C4-2B (cell line): ENCODE results near the gene RHEBL1.

Experiments
- CTCF ChIP-seq: fragments of 450-650 bp; conservative IDR thresholded peaks from 2 replicates; pipeline ENCODE4 v1.5.1; 2017; ENCODE audit warnings: mild to moderate bottlenecking
- ZFX ChIP-seq: fragments of 450-650 bp; IDR thresholded peaks from 2 replicates; pipeline ENCODE4 v1.6.1; 2017

DNA sequence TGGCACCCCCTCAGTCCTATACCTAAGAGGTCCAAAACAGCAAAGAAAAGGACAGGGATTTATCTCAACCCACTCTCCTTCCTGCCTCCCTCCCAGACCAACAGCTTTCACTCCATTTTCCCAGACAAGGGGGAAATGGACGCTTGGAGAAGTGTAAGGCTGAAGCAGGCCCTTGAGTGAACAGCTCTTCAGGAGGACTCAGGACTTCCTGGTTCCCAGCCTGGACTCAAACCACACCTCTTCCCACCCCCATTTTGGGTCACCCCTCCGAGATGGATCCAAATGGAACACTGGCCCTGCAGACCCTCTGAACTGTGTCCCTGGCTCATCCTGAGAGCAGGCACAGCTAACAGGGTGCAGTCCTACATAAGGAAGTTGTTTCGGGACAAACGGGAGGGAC, 11.9 kb downstream of the RHEBL1 start:
- no peak for TF ChIP-seq CTCF
- TF ChIP-seq ZFX: no peak
